Measurements from ENCODE around the gene DAP.

DNA sequence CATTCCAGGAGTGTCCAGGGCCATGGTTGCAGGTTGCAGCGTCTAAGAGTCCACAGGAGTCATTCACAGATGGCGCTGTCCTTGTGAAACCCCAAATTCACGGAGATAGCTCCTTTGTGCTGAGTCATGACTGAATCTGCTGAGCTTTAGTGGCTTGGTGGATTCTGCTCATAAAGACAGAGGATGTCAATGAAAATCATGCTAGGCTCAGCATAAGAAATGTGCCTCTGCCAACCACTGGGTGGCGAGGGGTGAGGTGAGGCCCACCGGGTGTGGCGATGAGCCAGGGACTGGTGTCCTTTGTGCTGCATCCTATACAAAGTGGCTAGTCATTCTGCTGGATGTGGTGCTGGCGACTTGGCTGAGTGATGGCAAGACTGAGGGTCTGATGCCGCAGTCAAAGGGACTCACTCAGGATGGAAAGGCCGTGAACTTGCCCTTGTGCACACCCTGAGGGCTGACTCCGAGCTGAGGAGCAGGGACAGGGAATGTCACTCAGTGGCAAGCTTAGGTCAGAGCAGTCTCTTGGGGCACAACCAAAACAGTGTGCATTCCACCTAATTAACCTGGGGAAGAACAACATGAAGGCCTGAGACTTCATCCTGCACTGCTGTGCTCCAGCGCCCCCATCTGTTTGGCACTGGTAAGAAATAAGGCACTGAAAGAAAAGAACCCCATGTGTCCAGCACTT lies 71.5 kb downstream of the DAP start:
- TF ChIP-seq, protein P1, sequence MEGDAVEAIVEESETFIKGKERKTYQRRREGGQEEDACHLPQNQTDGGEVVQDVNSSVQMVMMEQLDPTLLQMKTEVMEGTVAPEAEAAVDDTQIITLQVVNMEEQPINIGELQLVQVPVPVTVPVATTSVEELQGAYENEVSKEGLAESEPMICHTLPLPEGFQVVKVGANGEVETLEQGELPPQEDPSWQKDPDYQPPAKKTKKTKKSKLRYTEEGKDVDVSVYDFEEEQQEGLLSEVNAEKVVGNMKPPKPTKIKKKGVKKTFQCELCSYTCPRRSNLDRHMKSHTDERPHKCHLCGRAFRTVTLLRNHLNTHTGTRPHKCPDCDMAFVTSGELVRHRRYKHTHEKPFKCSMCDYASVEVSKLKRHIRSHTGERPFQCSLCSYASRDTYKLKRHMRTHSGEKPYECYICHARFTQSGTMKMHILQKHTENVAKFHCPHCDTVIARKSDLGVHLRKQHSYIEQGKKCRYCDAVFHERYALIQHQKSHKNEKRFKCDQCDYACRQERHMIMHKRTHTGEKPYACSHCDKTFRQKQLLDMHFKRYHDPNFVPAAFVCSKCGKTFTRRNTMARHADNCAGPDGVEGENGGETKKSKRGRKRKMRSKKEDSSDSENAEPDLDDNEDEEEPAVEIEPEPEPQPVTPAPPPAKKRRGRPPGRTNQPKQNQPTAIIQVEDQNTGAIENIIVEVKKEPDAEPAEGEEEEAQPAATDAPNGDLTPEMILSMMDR (IDR thresholded peaks at IDR 0.05), result no peak
- no peak for TF ChIP-seq POLR2A (IDR thresholded peaks at IDR 0.05)
- no peak for TF ChIP-seq EP300 (IDR thresholded peaks at IDR 0.05)
- no peak for TF ChIP-seq POLR2AphosphoS5 (IDR thresholded peaks at IDR 0.05)
